22Rv1 (cell line): Measurements from ENCODE around the gene ZNF90.
"Not testable (repeated sequence)": the region's sequence is repeated elsewhere in the genome, so short reads cannot be mapped to it uniquely, and the experiment has no call there.

Experiments
- H3K27ac ChIP-seq: fragments of 450-650 bp; 2 replicates; pipeline ENCODE4 v1.5.1; 2017
- ZFX ChIP-seq: fragments of 450-650 bp; IDR thresholded peaks from 2 replicates; pipeline ENCODE4 v1.6.1; 2017; ENCODE audit warnings: antibody characterized with exemption, borderline replicate concordance
- TF ChIP-seq, protein P1 (sequence below): fragments of 450-650 bp; IDR thresholded peaks from 2 replicates; pipeline ENCODE4 v1.5.1; 2017; ENCODE audit warnings: mild to moderate bottlenecking

Gene ZNF90

DNA sequence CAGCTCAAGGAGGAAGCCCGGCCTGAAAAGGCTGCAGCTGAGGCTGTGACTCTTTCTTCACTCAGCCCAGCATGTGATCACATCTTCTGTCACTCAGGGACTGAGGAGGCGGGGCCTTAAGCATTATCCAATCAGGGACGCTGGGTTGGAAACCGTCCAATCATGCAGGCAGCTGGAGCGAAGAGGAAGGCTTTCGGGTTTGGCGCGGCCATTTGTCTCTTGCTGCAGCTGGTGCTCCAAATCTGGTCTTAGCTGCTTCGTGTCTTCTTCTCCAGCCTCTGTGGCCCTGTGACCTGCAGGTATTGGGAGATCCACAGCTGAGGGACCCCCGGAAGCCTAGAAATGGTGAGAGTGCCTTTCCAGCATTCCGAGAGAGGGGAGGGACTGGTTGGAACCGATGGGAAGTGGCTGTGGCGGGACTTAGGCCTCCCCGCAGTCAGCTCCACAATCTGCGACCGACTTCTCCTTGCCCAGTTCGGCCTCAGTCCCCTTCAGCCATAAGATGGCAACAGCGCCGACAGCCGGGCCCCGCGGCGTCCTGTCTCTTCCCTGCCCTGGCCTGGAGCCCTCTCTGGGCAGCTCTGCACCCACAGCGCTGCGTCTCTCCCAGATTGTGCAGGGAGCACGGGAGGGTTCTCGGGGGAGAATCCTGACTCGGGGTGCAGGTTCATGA is at the start of gene ZNF90:
Gene ZNF90, plus strand, starts transcription at position 210 of the 673 bp plus-strand sequence. Its CDS starts 133 bp downstream, at position 343.
- TF ChIP-seq ZFX: no peak
- TF ChIP-seq, protein P1, sequence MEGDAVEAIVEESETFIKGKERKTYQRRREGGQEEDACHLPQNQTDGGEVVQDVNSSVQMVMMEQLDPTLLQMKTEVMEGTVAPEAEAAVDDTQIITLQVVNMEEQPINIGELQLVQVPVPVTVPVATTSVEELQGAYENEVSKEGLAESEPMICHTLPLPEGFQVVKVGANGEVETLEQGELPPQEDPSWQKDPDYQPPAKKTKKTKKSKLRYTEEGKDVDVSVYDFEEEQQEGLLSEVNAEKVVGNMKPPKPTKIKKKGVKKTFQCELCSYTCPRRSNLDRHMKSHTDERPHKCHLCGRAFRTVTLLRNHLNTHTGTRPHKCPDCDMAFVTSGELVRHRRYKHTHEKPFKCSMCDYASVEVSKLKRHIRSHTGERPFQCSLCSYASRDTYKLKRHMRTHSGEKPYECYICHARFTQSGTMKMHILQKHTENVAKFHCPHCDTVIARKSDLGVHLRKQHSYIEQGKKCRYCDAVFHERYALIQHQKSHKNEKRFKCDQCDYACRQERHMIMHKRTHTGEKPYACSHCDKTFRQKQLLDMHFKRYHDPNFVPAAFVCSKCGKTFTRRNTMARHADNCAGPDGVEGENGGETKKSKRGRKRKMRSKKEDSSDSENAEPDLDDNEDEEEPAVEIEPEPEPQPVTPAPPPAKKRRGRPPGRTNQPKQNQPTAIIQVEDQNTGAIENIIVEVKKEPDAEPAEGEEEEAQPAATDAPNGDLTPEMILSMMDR: no peak
- no peak within 1 kb of the TSS for H3K27ac ChIP-seq

DNA sequence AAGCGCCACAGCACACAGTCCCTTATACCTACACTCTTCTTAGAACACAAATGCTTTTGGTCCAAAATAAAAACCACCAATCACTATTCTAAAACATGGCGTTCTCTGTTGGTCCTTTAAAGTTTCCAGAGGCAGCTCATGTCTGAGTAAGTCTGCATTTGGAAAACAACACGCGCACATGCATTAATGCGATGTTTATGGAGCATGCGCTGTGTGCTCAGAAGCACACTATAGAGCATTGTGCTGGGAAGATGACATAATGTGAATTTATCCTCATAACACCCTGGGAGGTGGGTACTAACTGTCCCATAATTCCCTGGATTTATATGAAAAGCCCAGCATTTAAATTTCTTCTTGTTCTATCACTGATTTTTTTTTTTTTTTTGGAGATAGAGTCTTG is 49.2 kb upstream of the ZNF90 start:
- TF ChIP-seq ZFX: no peak
- TF ChIP-seq, protein P1: no peak

DNA sequence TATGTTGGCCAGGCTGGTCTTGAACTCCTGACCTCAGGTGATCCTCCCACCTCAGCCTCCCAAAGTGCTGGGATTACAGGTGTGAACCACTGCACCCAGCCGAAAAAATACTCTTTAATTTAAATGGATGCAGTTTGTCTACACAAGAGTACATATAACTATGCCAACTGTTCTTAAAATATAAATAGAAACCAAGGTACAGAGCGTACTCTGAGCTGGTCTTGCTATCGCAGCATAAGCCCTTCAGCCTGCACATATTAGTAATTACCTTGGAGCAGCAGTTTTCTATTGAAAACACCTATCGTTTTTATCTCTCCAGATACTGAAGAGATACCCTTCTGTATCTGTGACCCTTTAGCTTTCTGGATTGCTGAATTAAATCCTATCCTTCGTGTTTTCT is 41.9 kb upstream of the ZNF90 start:
- no peak overlapping the region for H3K27ac ChIP-seq
- TF ChIP-seq, protein P1: no peak
- no peak for TF ChIP-seq ZFX

More for the DNA sequence above, 49.2 kb upstream of the ZNF90 start:
- H3K27ac ChIP-seq: no peak overlapping the region

DNA sequence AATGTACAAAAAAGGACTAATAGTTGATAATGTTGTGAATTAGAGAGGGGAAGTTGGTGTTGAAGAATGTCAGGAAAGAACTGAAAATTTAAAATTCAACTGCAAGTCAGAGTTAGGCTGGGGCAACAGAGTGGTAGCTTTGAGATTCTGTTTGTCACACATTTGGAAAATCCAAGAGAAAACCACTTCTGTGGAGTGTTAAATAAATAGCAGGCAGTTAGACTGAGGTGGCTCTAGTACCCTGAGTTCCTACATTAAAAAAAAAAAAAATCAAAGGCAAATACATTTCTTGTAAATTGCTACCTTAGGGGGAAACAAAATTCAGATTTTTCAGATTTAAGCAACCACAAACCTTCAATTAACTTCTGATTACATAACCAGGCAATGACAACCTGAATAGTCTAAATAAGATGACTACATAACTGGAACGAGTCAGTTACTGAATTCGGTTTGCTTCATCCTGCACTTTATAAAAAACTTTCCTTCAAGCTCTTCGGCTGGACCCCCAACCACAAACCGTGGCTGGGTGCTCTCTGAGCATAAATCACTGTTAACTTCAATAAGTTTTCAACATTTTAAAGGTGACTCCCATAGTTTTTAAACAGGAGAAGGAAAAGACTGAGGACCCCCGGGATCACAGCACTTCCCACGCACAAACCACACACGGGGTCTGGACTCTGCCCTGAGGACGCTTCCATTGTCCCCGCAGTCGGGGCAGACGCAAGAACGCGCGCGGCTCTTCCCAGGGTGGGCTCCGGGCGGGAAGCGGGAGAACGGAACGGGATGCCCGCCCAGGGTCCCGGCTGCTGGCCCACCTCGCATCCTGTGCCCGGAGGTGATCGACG is 39.2 kb upstream of the ZNF90 start:
- H3K27ac ChIP-seq: peak overlapping the region; percentile 90
- TF ChIP-seq ZFX: no peak
- TF ChIP-seq, protein P1: no peak

DNA sequence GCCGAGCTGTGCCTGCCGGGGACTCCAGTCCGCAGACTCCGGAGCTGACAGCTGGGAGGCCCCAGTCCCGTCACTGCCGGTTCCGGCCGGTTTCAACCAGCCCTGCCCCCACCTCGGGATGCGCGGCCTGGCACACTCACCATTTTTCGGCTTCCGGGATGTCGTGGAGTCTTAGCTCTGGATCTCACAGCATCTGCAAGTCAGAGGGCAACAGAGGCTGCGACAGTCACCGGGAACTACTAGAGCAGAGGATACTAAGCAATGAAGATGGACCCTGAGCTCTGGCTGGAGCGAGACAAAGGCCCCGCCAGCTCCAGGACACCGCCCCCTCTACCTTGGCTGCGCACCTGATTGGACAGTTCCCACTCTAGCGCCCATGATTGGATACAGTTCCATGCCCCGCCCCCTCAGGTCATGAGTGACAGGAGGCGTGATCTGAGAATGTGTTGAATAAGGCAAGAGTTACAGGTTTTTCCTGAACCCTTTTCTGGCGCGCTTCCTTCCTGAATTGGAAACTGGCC is 38.5 kb upstream of the ZNF90 start, which contains the start of gene ZNF682:
Gene ZNF682, minus strand, starts transcription at position 303 of the 521 bp plus-strand sequence. Its CDS starts 160 bp downstream, at position 143.
- TF ChIP-seq, protein P1: no peak
- no peak for TF ChIP-seq ZFX
- peak within 1 kb of the TSS; percentile 90 for H3K27ac ChIP-seq

DNA sequence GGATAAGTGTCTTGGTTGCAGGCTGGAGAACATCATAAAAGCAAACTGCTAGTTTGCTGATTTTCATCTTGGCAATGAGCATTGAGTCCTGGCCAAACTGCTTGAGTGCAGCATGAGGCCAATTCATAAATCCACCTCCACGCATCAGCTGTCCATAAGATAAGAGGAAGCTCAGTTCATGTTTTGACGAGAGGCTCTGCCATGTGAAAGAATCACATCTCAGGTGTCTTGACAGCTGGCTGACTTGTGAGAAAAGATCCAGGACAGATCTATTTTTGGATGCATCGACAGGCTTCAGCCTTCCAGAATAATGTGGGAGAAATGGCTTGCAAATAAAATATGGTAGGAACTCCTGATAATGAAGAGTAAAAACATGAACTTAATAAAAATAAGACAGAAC is 33.1 kb upstream of the ZNF90 start:
- TF ChIP-seq, protein P1: no peak
- TF ChIP-seq ZFX: no peak
- H3K27ac ChIP-seq: no peak overlapping the region

DNA sequence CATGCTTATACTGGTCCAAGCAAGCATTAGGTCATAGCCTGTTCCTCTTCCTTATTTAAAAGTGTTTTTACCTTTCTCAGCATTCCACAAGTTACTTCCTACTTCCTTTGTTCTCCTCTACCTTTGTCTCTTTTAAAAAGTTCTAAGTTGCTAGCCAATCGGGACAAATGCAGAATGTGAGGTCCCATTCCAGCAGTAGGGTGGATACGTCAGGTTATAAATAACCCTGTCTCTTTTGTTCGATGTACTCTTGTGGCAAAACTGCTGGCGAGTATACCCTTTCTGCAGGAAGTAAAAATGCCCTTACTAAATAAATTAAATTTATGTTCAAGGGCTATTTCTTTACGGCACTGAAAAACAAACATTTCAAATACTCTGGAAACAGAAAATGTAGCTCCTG is 32.1 kb upstream of the ZNF90 start:
- not testable (repeated sequence) for H3K27ac ChIP-seq
